DMS 273 treated with DMSO at 0.1 percent for 48 hours (cell line): Measurements from ENCODE around the gene RTN4.

Experiments used
- DNase-seq: peaks from one replicate; lab custom pipeline; 2025; lab: John Stamatoyannopoulos, UW

Gene RTN4

DNA sequence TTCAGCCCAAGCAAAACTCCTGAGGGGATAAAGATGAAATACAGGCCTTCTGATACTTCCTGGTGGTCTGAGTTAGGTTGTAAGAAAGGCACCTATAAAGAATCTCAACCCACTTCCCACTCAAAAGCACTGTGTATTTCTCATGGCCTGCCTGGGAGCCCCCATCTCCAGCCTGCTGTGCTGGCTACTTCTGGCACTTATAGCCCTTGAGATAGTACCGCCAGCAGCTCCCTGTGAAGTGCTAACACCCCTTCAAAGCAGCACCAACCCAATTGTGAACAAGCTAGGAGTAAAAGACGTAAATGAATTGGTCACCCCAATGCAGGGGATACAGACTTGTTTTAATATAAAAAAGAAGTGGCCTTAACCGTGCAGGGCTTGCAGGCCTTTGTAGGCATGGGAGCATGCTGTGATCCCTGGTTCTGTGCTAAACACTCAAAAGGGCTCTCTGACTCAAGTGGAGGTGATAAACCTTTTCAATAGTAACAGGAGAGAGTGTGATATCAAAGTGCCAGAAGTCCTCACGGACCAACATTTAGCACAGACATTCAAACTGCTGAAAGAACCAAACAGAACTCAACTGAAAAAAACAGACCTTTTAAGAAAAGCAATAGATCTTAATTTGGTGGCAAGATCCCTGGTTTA is 80.8 kb downstream of the RTN4 start:
- DNase-seq, result no peak

DNA sequence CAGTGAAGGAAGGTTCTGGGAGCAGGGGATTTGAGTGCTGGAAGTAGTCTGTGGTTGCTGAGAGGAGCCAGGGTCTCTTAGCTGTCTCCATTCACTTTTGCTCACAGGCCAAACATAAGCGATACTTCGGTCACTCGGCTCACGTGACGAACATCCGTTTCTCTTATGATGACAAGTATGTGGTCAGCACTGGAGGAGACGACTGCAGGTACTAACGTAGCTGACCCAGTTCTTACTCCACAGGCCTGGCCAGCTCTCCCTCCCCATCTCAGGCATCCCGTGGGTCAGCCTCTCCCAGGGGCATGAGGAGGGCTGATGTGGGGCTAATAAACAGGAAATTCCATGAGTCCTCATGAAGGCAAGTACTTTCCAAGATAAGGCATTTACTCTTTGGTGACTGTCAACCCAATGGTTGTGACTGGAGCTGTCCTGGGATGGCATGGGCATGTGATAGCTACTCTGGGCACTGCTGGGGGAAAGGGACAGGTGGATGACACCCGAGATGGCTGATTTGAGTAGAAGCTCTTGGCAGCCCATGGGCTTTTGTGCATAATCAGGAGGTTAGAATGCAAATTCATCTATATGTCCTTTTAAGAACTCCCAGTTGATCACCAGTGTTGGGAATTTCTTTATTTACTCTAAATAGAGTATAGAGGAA is 81.6 kb downstream of the RTN4 start:
- DNase-seq, result no peak

DNA sequence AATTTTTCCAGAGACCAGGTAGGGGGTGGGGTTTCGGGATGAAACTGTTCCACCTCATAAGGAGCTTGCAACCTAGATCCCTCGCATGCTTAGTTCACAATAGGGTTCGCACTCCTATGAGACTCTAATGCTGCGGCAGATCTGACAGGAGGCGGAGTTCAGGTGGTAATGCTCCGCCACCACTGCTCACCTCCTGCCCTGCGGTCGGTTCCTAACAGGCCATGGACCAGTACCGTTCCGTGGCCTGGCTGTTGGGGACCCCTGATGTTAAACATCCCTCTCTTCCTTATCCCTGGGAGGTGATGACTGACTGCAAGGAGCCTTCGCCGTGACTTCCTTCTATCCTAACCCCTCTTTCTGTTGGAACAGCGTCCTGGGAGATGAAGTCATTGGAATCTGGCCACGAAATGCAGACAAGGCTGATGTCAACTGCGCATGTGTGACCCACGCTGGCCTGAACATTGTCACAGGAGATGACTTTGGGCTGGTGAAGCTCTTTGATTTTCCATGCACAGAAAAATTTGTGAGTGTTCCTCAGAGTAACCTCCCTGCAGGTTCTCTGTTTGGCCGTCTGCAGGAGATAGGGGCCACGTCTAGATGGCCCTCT is 82.4 kb downstream of the RTN4 start:
- DNase-seq, result no peak

DNA sequence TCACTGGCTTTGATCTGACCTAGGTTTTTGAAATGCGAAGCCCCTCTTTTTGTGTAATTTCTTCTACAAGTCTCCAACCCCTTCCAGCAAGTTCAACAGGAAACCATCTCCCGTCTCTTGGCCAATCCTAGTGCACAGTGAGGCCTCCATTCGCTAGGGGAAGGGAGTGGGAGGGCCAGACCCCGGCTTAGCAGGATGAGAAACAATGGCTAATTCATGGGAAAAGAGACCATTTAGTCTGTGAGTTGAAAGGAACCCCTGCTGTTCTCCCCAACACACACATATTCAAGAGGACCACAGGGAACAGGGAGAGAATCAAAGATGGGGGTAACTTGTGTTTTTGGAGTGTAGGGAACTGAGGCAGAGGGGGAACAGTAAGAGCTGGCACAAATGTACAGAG is 83.0 kb downstream of the RTN4 start:
- DNase-seq, result no peak

DNA sequence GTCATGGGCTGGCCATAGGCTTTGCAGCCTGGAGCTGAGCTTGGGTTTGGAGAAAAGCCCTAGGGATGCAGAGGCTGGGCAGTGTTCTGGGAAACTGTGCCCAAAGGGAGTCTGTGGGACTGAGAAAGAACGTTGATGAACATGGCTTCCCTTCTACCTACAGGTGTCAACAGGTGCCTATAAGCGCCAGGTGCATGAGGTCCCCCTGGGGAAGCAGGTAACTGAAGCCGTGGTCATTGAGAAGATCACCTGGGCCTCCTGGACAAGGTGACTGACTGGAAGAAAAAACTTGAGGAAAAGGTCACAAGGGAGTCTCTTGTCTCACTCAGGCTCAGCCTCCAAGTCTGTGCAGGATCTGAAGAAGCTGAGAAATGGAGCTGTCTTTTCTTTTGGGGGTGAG is 83.4 kb downstream of the RTN4 start:
- DNase-seq, result no peak

DNA sequence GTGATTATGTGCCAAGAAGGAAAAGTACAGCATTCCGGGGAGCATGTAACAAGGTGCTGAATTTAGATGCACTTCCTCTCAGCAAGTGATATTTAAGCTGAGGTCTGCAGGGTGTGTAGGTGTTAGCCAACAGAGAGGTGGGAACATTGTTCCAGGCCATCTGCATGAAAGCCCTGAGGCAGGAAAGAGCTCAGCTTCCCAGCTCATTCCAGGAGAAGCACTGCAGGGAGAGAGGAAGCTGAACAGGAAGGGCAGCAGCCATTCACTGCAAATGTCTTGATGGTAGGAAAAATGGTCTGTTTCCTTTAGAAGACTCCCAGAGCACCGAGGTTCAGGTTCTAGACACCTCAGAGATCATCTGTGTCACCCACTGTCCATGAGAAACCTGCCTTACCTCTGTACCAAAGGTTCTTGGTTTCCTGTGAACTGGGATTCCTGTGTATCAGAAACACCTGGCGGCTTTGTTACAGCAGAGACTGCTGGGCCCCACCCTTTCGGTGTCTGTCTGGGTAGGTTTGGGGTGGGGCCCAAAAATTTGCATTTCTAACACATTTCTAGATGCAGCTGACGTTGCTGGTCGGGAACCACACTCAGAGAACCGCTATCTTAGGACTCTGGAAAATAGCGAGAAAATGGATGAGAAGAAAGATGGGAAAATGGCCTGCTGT is 84.0 kb downstream of the RTN4 start:
- DNase-seq, result no peak

DNA sequence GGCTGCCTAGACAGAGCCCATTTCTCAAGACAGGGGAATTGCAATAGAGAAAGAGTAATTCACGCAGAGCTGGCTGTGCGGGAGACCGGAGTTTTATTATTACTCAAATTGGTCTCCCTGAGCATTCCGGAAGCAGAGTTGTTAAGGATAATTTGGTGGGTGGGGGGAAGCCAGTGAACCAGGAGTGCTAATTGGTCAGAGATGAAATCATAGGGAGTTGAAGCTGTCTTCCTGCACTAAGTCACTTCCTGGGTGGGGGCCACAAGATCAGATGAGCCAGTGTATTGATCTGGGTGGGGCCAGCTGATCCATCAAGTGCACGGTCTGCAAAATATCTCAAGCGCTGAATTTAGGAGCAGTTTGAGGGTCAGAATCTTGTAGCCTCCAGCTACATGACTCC is 84.8 kb downstream of the RTN4 start:
- no peak for DNase-seq

DNA sequence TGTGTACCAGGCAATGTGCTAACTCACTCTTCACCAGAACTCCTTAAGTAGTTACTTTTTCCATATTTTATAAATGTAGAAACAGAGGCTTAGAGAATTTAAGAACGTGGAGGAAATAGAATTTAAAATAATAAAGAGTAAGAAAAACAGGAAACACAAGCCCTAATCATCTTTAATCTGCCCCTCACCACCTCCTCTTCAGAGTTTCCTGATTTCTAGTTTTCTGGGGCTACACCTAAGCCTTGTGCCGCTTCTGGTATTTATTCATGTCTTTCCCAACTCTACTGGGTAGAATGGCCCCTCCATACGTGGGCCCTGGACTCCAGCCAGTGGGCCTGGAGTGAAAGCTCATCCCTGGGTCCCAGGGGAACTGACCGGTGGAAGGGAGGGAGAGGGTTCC is 85.4 kb downstream of the RTN4 start:
- no peak for DNase-seq

DNA sequence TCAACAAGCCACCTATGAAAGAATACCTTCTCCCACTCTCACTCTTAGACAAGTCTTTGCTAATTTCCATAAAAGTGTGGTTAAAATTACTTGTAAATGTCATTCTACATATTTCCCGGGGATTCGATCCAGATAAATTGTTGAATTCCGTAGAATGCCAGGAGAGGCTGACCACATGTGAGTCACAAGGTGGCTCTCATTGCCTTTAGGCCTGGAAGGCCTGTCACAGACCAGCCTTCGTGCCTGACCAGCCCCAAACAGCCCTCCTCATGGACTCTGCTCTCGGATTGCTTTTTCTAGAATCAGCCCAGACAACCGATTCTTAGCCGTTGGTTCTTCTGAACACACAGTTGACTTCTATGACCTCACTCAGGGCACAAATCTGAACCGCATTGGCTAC is 86.0 kb downstream of the RTN4 start:
- DNase-seq, result no peak

DNA sequence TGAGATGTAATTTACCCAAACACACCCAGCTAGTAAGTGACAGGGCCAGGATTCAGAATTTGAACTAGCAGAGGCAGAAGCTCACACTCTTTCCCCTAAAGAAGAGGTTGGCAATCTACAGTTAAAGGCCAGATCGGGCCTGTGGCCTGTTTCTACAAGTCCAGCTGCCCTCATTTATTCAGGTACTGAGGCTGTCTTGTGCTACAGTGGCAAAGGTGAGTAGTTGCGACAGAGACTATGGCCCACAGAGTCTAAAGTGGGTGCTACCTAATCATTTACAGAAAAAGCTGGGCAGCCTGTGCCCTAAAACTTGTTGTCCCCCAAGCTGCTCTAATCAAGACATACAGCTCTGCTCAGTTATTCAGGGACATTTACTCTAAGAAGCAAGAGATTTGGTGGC is 86.8 kb downstream of the RTN4 start:
- no peak for DNase-seq

DNA sequence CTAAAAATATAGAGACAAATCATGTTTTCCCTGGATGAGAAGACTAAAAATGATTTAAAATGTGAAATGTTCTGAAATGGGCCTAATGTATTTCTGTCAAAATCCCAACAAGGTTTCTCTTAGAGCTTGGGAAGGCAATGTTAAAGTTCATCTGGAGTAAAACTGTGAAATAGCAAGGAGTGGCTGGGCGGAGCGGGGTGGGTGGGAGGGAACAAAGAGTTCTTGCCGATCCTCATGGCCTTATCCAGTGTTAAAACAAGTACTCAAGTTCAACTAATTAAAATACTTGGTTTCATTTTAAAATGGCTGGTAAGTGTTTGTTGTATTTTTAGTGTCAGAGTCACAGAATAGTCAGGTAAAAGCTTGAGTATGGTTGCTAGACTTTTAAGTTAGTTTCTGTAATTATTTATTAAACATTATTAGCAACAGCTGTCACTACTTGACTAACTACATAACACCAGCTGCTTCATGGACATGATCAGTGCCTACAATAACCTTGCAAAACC is 87.3 kb downstream of the RTN4 start:
- peak; percentile 81 for DNase-seq

DNA sequence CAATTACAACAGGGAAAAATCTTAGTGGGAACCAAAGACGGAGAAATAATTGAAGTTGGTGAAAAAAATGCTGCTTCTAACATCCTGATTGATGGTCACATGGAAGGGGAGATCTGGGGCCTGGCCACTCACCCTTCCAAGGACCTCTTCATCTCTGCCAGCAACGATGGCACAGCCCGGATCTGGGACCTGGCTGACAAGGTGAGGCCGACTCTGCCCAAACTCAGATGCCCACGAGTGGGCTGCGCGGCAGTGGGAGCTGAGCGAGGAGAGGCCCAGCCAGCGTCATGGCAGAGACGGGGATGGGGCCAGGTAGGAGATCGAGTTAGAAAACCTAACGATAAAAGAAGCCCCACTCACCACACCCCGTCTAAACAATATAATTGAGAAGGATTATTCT is 87.7 kb downstream of the RTN4 start:
- no peak for DNase-seq

DNA sequence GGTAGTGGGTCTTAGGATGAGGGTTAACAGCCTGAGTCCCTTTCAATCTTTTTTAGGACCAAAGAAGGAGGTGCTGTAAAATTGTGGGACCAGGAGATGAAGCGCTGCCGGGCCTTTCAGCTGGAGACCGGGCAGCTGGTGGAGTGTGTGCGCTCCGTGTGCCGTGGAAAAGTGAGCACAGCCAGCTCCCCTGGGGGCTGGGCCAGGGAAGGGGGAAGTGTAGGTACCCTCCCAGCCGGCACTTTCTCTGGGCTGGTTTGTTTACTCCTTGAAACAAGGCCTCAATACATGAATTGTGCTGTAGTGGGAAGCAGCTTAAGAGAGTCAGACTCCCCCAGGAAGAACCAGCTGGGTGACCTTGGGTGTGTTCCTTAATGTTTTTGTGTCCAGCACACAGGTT is 90.1 kb downstream of the RTN4 start:
- DNase-seq, result no peak

DNA sequence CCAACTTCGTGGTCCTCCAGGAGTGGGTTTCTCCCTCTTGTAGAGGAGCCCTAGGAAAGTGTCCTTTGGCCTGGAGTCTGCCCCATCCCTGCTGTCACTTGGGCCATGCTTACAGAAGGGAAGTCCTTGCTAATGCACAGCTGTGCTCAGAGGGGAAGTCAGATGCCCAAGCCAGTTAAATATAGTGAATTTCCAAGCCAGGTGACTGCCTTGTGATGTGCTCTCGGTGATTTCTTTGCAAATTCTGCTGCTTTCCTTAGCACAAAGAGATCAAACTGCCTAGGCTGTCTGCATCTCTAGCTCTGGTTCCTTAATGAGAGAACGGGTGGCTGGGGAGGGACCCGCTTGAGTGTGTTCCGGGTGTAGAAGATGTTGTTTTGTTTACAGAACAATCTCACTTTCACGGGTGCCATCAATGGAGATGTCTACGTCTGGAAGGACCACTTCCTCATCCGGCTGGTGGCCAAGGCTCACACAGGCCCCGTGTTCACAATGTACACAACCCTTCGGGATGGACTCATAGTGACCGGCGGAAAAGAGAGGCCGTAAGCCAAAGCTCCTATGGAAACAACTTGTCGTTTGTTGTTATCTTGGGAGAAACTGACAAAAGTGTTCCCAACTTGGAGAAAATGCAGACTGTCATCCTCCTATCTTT is 91.4 kb downstream of the RTN4 start:
- no peak for DNase-seq

DNA sequence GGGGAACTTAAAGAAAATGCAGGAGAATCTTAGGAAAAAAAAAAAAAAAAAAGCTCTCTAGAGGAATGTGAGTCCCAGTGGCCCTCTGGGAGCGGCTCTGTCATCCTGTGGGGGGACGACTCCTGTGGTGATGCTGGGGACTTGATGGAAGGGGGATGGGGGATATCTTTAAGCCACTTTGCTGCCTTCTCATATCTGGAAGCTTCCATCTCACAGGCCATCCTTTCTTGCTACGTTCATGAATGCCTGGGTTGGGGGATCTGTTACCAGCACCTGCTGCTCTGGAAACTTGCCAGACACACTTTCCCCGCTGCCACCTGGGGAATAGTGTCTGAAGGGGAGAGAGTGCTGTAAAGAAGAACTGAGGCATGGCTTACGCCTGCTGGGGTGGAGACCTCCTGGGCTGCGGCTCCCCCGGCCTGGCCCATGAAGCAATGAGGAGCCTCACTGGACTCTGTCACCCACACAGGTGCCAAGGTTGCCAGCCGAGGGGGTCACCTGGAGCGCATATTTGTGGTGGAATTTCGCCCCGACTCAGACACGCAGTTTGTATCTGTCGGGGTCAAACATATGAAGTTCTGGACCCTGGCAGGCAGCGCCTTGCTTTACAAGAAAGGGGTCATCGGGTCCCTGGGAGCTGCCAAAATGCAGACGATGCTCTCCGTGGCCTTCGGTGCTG is 92.8 kb downstream of the RTN4 start:
- DNase-seq, result no peak

DNA sequence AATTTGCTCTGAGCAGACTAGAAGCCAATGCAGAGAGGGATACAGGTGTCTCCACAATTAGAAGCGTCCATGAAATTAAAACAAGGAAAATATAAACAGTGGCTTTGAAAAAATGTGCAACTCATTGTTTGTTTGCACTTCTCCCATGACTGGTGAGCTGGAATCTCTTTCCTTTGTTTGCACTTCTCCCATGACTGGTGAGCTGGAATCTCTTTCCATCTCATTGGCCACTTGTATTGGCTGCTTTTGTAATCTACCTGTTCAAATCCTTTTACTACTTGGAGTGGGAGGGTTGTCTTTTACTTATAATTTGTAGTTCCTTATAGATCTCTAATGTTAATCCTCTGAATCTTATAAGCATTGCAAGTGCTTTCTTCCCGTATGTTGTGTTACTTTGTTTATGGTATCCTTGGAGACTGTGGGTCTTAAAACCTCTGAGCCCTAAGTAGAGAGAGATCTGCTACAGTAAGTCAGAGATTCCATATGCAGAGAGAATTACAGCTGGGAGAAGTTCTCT is 94.1 kb downstream of the RTN4 start:
- no peak for DNase-seq

DNA sequence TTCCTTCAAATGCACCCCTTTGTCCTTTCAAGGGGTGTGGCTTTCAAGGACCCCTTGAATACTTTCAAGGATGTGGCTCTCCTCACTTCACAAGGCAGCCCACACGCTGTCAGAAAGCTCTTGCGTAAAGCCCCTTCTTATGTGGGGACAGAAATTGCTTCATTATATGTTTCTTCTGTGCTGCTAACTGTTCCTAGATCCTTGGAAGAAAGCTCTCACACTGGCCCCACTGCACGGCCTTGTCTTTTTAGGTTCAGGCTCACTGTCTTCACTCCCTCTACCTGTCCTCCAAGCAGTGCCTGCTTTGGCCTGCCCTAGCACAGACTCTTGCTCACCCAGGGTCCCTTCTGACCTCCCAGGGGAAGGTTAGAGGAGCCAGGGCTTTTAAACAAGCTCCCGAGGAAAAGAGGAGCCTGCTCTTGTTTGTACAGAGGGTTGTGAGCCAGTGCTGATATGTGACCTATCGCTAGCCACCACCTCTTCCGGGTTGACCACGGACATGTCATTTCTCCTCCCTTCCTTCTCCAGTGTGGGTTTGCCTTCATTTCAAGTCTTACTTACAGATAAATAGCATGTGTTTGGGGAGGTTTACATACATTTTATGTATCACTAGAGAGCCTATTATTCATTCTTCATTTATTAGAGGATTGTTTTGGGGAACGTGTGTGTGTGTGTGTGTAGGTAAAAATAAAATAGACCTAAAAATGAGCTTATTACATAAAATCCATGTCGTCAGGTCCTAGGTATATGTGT is 94.7 kb downstream of the RTN4 start:
- DNase-seq, result no peak

DNA sequence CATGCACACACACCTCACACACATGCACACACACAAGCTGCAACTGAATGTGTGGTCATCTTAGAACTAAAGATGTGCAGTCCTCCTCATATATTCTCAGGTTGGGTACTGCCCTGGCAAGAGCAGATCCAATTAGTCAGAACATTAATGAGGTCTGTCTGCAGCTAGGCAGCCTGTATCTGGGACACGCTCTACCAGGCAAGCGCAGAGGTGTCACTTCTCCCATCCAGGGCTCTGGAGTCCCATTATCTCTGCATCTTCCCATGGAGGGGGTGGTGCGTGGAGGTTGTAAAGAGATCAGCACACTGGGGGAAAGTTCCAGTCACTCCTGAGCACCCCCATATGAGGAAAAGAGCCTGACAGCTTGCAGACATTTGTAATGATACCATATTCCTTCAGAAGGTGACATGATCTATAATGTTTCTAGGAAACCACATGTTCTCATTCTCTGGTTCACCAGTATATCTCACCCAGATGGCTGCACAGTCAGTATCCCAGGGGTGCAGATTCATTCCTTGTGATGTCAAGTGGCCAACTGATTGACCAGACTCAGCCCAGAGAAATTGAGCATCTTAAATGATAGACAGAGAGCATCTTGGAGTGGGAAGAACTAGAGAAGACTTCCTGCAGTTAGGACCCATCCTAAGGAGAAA is 95.4 kb downstream of the RTN4 start:
- DNase-seq, result no peak

DNA sequence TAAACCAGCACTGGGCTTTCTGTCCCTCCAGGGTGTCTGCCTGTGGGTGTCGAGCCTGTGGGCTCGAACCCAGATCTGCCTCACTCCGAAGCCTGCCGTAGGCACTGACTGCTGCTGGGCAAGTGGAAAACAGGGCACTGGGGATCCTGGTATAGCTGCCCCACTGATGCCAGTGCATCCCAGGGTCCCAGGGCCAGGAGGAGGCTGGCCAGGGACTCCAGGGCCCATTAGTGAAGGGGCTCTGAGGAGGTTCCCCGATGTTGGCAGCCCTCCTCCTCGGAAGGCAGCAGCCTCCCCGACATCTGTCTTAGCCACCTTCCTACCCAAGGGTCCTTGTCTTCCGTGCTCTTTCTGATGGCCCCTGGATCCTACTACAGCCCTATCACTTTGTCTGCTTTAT is 96.1 kb downstream of the RTN4 start:
- no peak for DNase-seq

DNA sequence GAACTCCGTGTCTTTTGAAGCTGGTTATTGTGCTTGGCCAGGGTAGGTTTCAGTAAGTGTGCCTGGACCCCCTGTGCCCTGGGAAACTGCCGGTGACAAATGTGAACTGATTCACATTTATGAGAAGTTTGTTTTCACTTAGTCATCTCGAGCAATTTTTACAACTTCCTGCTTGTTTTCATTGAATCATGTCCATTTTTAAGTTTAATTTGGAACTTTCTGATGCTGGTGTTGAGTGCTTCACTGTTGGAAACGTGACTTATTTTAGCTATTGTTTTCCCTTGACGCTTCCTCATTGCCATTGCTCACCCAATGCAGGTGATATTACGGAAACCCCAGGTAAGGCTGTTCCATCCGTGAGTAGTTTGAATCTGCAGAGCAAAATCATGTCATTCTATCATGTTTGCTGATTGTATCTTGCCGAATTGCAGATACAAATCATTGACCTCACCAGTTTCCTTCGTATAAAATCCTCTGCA is 97.2 kb downstream of the RTN4 start:
- no peak for DNase-seq
